IPS-15b (cell line): ENCODE data around the gene ATF6B.
A peak's percentile ranks its signal among the peaks of the same experiment; 100 is the strongest.

Experiments
- H3K27me3 ChIP-seq: one replicate; pipeline ENCODE4 v1.6.1; 2013; ENCODE audit warnings: low read length; ENCODE audit not compliant: control insufficient read depth, insufficient read depth
- H3K36me3 ChIP-seq: one replicate; pipeline ENCODE4 v1.6.1; 2013; ENCODE audit warnings: low read length; ENCODE audit not compliant: control insufficient read depth, insufficient read depth
- H3K4me1 ChIP-seq: one replicate; pipeline ENCODE4 v1.6.1; 2013; ENCODE audit warnings: mild to moderate bottlenecking, low read length; ENCODE audit not compliant: control insufficient read depth, insufficient read depth
- H3K4me3 ChIP-seq: one replicate; pipeline ENCODE4 v1.5.1; 2013; ENCODE audit warnings: low read depth, low read length
- H3K9ac ChIP-seq: one replicate; pipeline ENCODE4 v1.6.1; 2013; ENCODE audit warnings: low read depth, mild to moderate bottlenecking, low read length
- H3K9me3 ChIP-seq: one replicate; pipeline ENCODE4 v1.6.1; 2013; ENCODE audit warnings: mild to moderate bottlenecking, low read length; ENCODE audit not compliant: control insufficient read depth, insufficient read depth

Gene ATF6B

DNA sequence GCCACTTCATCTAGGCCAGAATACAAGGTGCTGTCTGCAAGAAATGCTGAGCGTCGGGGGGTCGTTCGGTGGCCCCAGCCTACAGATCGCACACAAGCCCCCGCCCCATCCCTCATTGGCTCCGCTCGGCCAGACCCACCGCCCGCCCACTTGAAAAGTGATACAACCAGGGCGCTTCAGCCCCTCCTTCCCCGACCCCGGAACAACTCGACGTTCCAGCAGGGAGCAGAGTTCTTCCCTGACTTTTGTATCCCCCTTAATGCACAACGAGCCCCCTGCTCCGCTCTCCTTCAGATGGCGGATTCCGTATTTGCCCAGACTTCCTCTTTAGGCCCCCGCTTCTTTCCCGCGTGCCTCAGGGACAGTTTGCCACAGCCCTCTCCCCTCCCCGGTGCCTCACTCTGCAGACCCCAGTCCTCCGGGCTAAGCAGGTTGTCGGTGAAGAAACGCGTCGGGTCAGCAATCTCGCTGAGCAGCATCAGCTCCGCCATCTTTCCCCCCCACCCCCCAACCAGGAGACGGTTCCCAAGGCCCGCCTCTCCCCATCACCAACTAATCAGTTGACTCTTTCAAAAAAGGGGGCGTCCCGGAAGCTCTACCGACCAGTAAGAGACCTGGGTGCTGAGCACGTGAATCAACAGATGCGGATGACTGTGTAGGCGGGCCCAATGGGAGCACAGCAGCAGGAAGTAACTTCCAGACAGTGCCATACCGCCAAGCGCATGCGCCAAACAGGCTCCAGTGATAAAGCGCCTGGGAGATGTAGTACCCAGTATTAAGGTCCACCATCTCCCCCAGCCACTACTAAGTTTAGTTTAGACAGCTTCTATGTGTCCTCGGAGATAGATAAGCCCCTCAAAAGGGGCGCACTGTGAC, at the start of gene ATF6B:
ATF6B (minus strand) TSS at position 530 of the 876 bp plus-strand sequence; CDS start at position 491, 39 bp downstream.
- Histone ChIP-seq H3K4me3 (peak within 1 kb of the TSS; percentile 100), H3K27me3 (no peaks in the 10 kb centered on the region), H3K9me3 (no peaks in the 10 kb centered on the region), H3K4me1 (no peaks in the 10 kb centered on the region), H3K36me3 (peaks cover 5% of the 10 kb centered on the region), H3K9ac (peak within 1 kb of the TSS; percentile 98)

DNA sequence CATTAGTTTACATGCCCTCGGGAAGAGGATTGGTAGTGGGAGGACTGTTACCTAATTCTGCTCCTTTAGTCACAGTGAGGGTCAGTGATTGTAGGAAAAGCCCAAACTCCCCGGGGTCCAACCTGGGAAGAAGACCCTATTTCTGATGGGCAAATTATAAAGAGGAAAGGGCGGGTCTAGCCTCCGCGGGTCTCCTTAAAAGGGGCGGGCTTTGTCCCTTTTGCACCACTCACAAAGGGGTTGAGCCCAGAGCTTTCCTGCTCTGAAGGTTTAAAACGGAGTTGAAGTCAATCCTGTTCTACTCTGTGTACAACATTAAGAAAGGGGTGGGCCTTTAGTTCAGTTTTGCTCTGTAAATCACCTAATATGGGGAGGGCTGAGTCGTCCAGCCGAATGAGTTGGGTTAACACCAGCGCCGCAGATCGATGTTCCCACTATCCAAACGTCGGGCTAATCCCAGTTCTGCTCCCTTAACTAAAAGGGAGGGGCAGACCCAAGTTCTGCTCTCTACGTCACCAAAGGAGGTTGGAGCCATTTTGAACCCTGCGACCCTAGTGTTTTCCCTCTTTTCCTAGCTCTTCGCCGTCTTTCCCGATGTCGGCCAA, 49.2 kb upstream of the ATF6B start:
- peak overlapping the region; percentile 93 for H3K9ac ChIP-seq
- peak overlapping the region; percentile 95 for H3K4me3 ChIP-seq
- H3K27me3 ChIP-seq, result no peaks in the 10 kb centered on the region
- peaks cover 18% of the 10 kb centered on the region for H3K36me3 ChIP-seq
- no peaks in the 10 kb centered on the region for H3K9me3 ChIP-seq
- H3K4me1 ChIP-seq, result peaks cover 10% of the 10 kb centered on the region

GRCh38 chr6:32176476-32177182, 48.6 kb upstream of the ATF6B start:
- peaks cover 10% of the 10 kb centered on the region for H3K4me1 ChIP-seq

GRCh38 chr6:32175711-32176475, 47.8 kb upstream of the ATF6B start, which contains the start of gene AGPAT1:
Gene AGPAT1 (minus strand): TSS chr6:32176084. CDS start chr6:32171496, 4,588 bp downstream.
- Histone ChIP-seq H3K9ac (peak within 1 kb of the TSS; percentile 93), H3K9me3 (no peaks in the 10 kb centered on the region), H3K36me3 (peaks cover 10% of the 10 kb centered on the region), H3K27me3 (no peaks in the 10 kb centered on the region), H3K4me1 (peaks cover 10% of the 10 kb centered on the region), H3K4me3 (peak within 1 kb of the TSS; percentile 95)

More at GRCh38 chr6:32176476-32177182, 48.6 kb upstream of the ATF6B start:
- Histone ChIP-seq H3K4me3 (peak overlapping the region; percentile 95), H3K36me3 (peaks cover 14% of the 10 kb centered on the region), H3K9ac (peak overlapping the region; percentile 93), H3K9me3 (no peaks in the 10 kb centered on the region), H3K27me3 (no peaks in the 10 kb centered on the region)

GRCh38 chr6:32175322-32175710, 47.3 kb upstream of the ATF6B start:
- Histone ChIP-seq H3K9ac (peak overlapping the region; percentile 87), H3K27me3 (no peaks in the 10 kb centered on the region), H3K9me3 (no peaks in the 10 kb centered on the region), H3K36me3 (peaks cover 14% of the 10 kb centered on the region), H3K4me1 (peaks cover 10% of the 10 kb centered on the region), H3K4me3 (peak overlapping the region; percentile 93)

- H3K4me3 ChIP-seq, result peak overlapping the region; percentile 93
- H3K27me3 ChIP-seq, result no peaks in the 10 kb centered on the region
- H3K4me1 ChIP-seq, result peaks cover 9% of the 10 kb centered on the region
- peaks cover 17% of the 10 kb centered on the region for H3K36me3 ChIP-seq
- no peaks in the 10 kb centered on the region for H3K9me3 ChIP-seq
- H3K9ac ChIP-seq, result no peak overlapping the region
Observed at GRCh38 chr6:32174416-32174815, 46.4 kb upstream of the ATF6B start.

DNA sequence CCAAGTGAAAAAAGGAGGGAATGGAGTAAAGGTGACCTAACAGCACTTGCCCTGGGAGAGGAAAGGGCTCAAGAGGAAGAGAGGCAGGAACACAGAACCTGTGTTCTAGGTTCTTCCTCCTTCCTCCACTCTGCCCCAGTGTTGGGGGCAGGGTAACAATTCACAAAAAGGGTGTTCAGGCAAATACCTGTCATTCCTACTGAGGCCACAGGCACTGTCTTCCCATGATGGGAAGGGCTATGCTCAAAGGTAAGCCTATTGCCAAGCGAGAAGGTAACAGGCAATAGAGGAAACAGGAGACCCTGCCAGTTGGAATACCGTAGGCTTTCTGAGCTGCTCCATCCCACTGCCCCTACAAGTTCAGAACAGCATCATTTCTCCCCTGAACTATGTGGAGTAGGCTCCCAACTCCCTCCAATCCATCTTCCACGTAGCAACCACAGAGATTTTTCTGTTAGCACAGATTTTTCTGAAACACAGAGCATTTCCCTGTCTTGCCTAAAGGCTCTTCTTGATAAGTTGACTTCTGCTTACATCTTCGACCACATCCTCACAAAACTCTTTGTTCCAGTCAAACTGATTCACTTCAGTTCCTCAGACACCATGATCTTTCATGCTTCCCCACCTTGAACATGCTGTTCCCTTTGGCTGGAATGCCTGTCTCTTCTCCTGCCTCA, 45.1 kb upstream of the ATF6B start:
- H3K36me3 ChIP-seq, result peaks cover 21% of the 10 kb centered on the region
- peaks cover 5% of the 10 kb centered on the region for H3K4me1 ChIP-seq
- no peak overlapping the region for H3K9ac ChIP-seq
- H3K27me3 ChIP-seq, result no peaks in the 10 kb centered on the region
- H3K4me3 ChIP-seq, result no peak overlapping the region
- H3K9me3 ChIP-seq, result no peaks in the 10 kb centered on the region

- Histone ChIP-seq H3K36me3 (peaks cover 21% of the 10 kb centered on the region), H3K27me3 (no peaks in the 10 kb centered on the region), H3K9ac (no peak overlapping the region), H3K4me3 (no peak overlapping the region), H3K9me3 (no peaks in the 10 kb centered on the region), H3K4me1 (peaks cover 9% of the 10 kb centered on the region)
Observed at GRCh38 chr6:32171234-32171633, 43.2 kb upstream of the ATF6B start.

GRCh38 chr6:32170294-32170693, 42.2 kb upstream of the ATF6B start:
- peaks cover 21% of the 10 kb centered on the region for H3K36me3 ChIP-seq
- no peaks in the 10 kb centered on the region for H3K9me3 ChIP-seq
- H3K27me3 ChIP-seq, result no peaks in the 10 kb centered on the region
- H3K9ac ChIP-seq, result no peak overlapping the region
- H3K4me3 ChIP-seq, result no peak overlapping the region
- peaks cover 12% of the 10 kb centered on the region for H3K4me1 ChIP-seq

DNA sequence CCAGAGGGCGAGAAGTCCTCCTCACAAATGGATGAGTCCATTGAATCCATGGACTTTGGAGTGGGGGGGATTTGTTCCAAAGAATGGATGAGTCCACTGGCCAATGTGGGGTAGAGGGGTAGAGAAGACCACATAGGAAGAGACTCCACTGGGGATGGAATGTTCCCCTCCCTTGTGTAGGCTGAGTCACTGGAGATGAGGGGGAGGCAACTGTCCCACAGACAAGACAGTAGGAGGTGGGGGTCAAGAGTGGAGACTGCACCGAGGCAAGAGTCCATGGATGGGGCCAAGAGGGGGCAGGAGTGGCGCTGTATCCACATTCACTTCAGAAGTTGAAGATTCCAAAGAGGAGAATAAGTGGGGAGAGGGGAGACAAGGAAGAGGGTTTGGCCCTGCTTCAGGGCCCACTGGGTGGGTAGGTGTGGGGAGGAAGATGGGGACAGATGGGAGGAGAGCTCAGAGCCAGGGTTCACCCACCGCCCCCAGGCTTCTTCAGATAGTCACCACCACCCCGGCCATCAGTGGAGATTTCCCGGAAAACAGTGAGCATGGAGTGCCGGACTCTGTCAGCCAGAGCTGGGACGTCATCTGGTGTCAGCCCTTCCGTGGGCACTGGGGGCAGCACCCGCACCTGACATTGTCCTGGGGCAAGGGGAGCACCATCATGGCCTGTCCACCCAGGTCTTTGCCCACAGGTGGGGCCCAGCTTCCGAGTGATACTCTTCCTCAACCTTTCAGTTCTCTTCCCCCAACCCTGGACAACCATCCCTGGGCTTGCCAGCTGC, 41.0 kb upstream of the ATF6B start:
- no peaks in the 10 kb centered on the region for H3K9me3 ChIP-seq
- H3K4me1 ChIP-seq, result peaks cover 12% of the 10 kb centered on the region
- H3K4me3 ChIP-seq, result no peak overlapping the region
- no peak overlapping the region for H3K9ac ChIP-seq
- peaks cover 21% of the 10 kb centered on the region for H3K36me3 ChIP-seq
- H3K27me3 ChIP-seq, result no peaks in the 10 kb centered on the region
